OCI-LY7 (cell line): ENCODE data around the gene TTF1. TPM values are rescaled to one million over a fixed set of nuclear protein-coding genes. Genes with fewer than 3 reads are reported as not detected.

Experiments used
- BruUV-seq: library from RNA; stranded (reverse); fragments of 400-500 nt; replicated peaks from 2 replicates; lab custom pipeline; 2021; lab: Mats Ljungman, UMichigan
- CTCF ChIA-PET: fragments of 300-600 bp; sonication (Branson Sonifier 250); formaldehyde crosslinking; loops from one replicate; lab custom pipeline; 2022; ENCODE audit warnings: antibody characterized with exemption; ENCODE audit not compliant: unreplicated experiment; lab: Charles Lee
- POLR2A ChIA-PET: fragments of 300-600 bp; sonication (Branson Sonifier 250); formaldehyde crosslinking; loops from one replicate; lab custom pipeline; 2022; ENCODE audit warnings: antibody characterized with exemption; lab: Charles Lee
- DNase-seq: peaks from one replicate; pipeline ENCODE4 v3.0.0-alpha.2; 2015; ENCODE audit warnings: low spot score
- H2AFZ ChIP-seq: fragments of 200-600 bp; sonication (generic), shearing (Covaris generic); 2 replicates; pipeline ENCODE4 v1.6.1; 2014; ENCODE audit warnings: mild to moderate bottlenecking, antibody characterized with exemption, low read length, moderate library complexity
- H3K27ac ChIP-seq: fragments of 200-600 bp; sonication (generic); 2 replicates; pipeline ENCODE4 v1.5.1; 2014; ENCODE audit warnings: mixed run types, low read depth, mild to moderate bottlenecking, moderate library complexity, low read length, inconsistent platforms; ENCODE audit not compliant: poor library complexity, severe bottlenecking
- H3K36me3 ChIP-seq: fragments of 200-600 bp; sonication (generic); 2 replicates; pipeline ENCODE4 v1.6.1; 2014; ENCODE audit warnings: mild to moderate bottlenecking, antibody characterized with exemption, low read length, moderate library complexity, mixed read lengths; ENCODE audit not compliant: insufficient read depth
- H3K4me1 ChIP-seq: fragments of 200-600 bp; sonication (generic); 2 replicates; pipeline ENCODE4 v1.5.1; 2014; ENCODE audit warnings: mild to moderate bottlenecking, low read length; ENCODE audit not compliant: insufficient read depth, poor library complexity, severe bottlenecking
- H3K4me2 ChIP-seq: fragments of 200-600 bp; sonication (generic); 2 replicates; pipeline ENCODE4 v1.6.1; 2014; ENCODE audit warnings: mild to moderate bottlenecking, low read length
- H3K4me3 ChIP-seq: fragments of 200-600 bp; sonication (generic); 2 replicates; pipeline ENCODE4 v1.5.1; 2014; ENCODE audit warnings: mild to moderate bottlenecking, low read depth, low read length; ENCODE audit not compliant: poor library complexity, severe bottlenecking
- H3K79me2 ChIP-seq: fragments of 200-600 bp; sonication (generic); 2 replicates; pipeline ENCODE4 v1.6.1; 2016; ENCODE audit warnings: low read depth, mild to moderate bottlenecking, low read length, moderate library complexity, mixed read lengths; ENCODE audit not compliant: insufficient read depth
- H3K9me2 ChIP-seq: fragments of 200-600 bp; sonication (generic); 2 replicates; pipeline ENCODE4 v1.6.1; 2016; ENCODE audit warnings: mild to moderate bottlenecking, low read length, mixed read lengths; ENCODE audit not compliant: insufficient read depth
- H3K9me3 ChIP-seq: fragments of 200-600 bp; sonication (generic); 2 replicates; pipeline ENCODE4 v1.6.1; 2014; ENCODE audit warnings: mild to moderate bottlenecking, mixed run types, low read length, mixed read lengths
- H4K20me1 ChIP-seq: fragments of 200-600 bp; sonication (generic); 2 replicates; pipeline ENCODE4 v1.6.1; 2014; ENCODE audit warnings: mild to moderate bottlenecking, antibody characterized with exemption, low read length, moderate library complexity, mixed read lengths; ENCODE audit not compliant: insufficient read depth
- EZH2phosphoT487 ChIP-seq: fragments of 200-600 bp; sonication (generic); IDR thresholded peaks from 2 replicates; pipeline ENCODE4 v1.6.1; 2018; ENCODE audit warnings: low read depth, borderline replicate concordance, mild to moderate bottlenecking, mixed run types, antibody characterized with exemption, low read length, moderate library complexity, mixed read lengths
- intact Hi-C: fragments of 100-400 bp; cut with micrococcal nuclease; formaldehyde crosslinking; loops from one replicate; pipeline ENCODE4 v1.10.0; 2022; ENCODE audit not compliant: unreplicated experiment
- total RNA-seq, 2 experiments: library from RNA; depleted of rRNA in 1 of 2; stranded (reverse); fragments of >200 nt in 1 of 2; shearing (Covaris generic) in 1 of 2; gene quantifications; 2 replicates each; pipeline ENCODE4 v1.2.3, GENCODE V29; 2014 to 2022
- TF ChIP-seq, protein P1 (sequence below): fragments of 200-600 bp; sonication (generic); conservative IDR thresholded peaks from 2 replicates; pipeline ENCODE4 v1.5.1; 2014; ENCODE audit warnings: mild to moderate bottlenecking, antibody characterized with exemption, low read length, moderate library complexity, mixed read lengths

The TTF1 gene
- total RNA-seq, 2 experiments from 2014 or later = 17.8 to 21.2 TPM

- Histone ChIP-seq H4K20me1 (no peaks in the 10 kb centered on the region), H3K9me2 (no peaks in the 10 kb centered on the region), H3K36me3 (no peaks in the 10 kb centered on the region), H3K27ac (no peak overlapping the region), H3K79me2 (no peaks in the 10 kb centered on the region), H3K4me2 (no peak overlapping the region), H3K4me1 (no peaks in the 10 kb centered on the region), H2AFZ (no peak overlapping the region), H3K9me3 (no peaks in the 10 kb centered on the region), H3K4me3 (no peak overlapping the region)
- no peak for DNase-seq
- POLR2A ChIA-PET = no interaction called here
- intact Hi-C loops = no loop called here
- BruUV-seq = no TSS peak
- no peak for TF ChIP-seq EZH2phosphoT487
- TF ChIP-seq, protein P1, sequence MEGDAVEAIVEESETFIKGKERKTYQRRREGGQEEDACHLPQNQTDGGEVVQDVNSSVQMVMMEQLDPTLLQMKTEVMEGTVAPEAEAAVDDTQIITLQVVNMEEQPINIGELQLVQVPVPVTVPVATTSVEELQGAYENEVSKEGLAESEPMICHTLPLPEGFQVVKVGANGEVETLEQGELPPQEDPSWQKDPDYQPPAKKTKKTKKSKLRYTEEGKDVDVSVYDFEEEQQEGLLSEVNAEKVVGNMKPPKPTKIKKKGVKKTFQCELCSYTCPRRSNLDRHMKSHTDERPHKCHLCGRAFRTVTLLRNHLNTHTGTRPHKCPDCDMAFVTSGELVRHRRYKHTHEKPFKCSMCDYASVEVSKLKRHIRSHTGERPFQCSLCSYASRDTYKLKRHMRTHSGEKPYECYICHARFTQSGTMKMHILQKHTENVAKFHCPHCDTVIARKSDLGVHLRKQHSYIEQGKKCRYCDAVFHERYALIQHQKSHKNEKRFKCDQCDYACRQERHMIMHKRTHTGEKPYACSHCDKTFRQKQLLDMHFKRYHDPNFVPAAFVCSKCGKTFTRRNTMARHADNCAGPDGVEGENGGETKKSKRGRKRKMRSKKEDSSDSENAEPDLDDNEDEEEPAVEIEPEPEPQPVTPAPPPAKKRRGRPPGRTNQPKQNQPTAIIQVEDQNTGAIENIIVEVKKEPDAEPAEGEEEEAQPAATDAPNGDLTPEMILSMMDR = no peak
- CTCF ChIA-PET = no interaction called here
Observed at GRCh38 chr9:132443951-132444607, 37.4 kb upstream of the TTF1 start.

- no peaks in the 10 kb centered on the region for H4K20me1 ChIP-seq
- no peaks in the 10 kb centered on the region for H3K9me3 ChIP-seq
- no peak overlapping the region for H3K4me2 ChIP-seq
- intact Hi-C loops = no loop called here
- no peak overlapping the region for H2AFZ ChIP-seq
- BruUV-seq = no TSS peak
- TF ChIP-seq, protein P1 = no peak
- TF ChIP-seq EZH2phosphoT487 = no peak
- ChIA-PET POLR2A (no interaction called here), CTCF (no interaction called here)
- no peaks in the 10 kb centered on the region for H3K36me3 ChIP-seq
- H3K4me1 ChIP-seq = no peaks in the 10 kb centered on the region
- H3K79me2 ChIP-seq = no peaks in the 10 kb centered on the region
- no peak overlapping the region for H3K27ac ChIP-seq
- DNase-seq = no peak
- H3K4me3 ChIP-seq = no peak overlapping the region
- H3K9me2 ChIP-seq = no peaks in the 10 kb centered on the region
Observed at GRCh38 chr9:132441404-132441803, 34.8 kb upstream of the TTF1 start.

DNA sequence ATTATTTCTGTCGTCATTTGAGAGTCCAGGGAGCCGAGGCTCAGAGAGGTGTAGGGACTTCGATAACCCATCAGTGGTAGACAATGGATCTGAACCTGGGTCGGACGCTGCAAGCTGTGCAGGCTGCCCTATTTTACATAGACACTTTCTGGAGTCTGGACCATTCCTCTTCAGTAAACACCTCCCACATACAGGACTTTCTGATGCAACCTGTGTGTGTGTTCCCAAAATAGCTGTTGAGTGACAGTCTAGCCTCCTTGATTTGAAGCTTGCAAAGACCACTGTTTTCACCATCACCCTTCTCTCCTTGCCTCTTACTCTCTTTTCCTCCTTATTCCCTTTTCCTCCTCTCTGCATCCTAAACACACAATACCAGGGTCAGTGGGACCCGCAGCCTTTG, 34.1 kb upstream of the TTF1 start:
- H3K4me3 ChIP-seq = no peak overlapping the region
- H3K9me3 ChIP-seq = no peaks in the 10 kb centered on the region
- no peak overlapping the region for H3K27ac ChIP-seq
- no peaks in the 10 kb centered on the region for H3K4me1 ChIP-seq
- no peak for TF ChIP-seq EZH2phosphoT487
- no peaks in the 10 kb centered on the region for H3K9me2 ChIP-seq
- no peak overlapping the region for H2AFZ ChIP-seq
- H3K4me2 ChIP-seq = no peak overlapping the region
- DNase-seq = no peak
- no TSS peak for BruUV-seq
- ChIA-PET POLR2A (no interaction called here), CTCF (no interaction called here)
- H4K20me1 ChIP-seq = no peaks in the 10 kb centered on the region
- intact Hi-C loops = no loop called here
- no peaks in the 10 kb centered on the region for H3K36me3 ChIP-seq
- H3K79me2 ChIP-seq = no peaks in the 10 kb centered on the region
